Measurements from ENCODE around the gene FBRSL1.

DNA sequence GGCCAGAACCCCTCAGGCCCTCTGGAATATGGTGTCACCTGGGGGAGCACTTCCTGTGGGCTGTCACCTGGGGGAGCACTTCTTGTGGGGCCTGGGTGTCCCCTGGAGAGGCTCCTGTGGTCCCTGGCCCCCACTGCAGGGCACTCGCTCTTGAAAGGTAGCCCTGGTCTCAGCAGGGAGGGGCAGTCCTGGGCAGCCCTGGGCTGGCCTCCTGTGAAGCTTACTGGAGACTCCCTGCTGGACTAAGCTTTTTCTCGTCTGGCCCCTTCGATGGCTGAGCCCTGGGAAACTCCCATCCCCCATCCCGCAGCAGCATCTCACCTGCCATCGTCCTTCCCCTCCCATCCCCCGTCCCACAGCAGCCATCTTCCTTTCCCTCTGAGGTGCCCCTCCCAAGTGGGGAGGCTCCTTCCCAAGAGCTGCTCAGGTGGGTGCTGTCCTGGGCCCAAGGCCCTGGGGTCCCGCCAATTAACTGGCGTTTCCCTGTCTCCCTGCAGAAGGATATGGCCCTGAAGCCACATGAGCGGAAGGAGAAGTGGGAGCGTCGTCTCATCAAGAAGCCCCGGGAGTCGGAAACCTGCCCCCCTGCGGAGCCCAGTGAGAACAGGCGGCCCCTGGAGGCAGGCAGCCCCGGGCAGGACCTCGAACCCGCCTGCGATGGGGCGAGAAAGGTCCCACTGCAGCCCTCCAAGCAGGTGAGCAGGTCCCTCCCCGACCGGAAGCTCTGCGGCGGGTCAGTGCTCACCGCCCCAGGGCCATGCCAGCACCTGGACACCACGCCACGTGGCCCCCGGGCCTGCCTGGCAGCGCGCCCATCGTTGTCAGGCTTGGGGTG, 17.9 kb downstream of the FBRSL1 start:
- TF ChIP-seq, protein P1, sequence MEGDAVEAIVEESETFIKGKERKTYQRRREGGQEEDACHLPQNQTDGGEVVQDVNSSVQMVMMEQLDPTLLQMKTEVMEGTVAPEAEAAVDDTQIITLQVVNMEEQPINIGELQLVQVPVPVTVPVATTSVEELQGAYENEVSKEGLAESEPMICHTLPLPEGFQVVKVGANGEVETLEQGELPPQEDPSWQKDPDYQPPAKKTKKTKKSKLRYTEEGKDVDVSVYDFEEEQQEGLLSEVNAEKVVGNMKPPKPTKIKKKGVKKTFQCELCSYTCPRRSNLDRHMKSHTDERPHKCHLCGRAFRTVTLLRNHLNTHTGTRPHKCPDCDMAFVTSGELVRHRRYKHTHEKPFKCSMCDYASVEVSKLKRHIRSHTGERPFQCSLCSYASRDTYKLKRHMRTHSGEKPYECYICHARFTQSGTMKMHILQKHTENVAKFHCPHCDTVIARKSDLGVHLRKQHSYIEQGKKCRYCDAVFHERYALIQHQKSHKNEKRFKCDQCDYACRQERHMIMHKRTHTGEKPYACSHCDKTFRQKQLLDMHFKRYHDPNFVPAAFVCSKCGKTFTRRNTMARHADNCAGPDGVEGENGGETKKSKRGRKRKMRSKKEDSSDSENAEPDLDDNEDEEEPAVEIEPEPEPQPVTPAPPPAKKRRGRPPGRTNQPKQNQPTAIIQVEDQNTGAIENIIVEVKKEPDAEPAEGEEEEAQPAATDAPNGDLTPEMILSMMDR (IDR thresholded peaks at IDR 0.05), result no peak
- TF ChIP-seq POLR2A (IDR thresholded peaks at IDR 0.05), result no peak
- no peak for TF ChIP-seq EP300 (IDR thresholded peaks at IDR 0.05)

Data from ovary (tissue), 3 donors.